Loucy (cell line): ENCODE measurements around the gene NKX1-1.

Source experiments
- EZH2phosphoT487 ChIP-seq: fragments of 200-600 bp; IDR thresholded peaks from 2 replicates; pipeline ENCODE4 v1.6.1; 2018; ENCODE audit warnings: antibody characterized with exemption, mild to moderate bottlenecking, moderate library complexity, borderline replicate concordance
- TF ChIP-seq, protein P1 (sequence below): fragments of 200-600 bp; sonication (generic); conservative IDR thresholded peaks from 2 replicates; pipeline ENCODE4 v1.5.1; 2014; ENCODE audit warnings: mild to moderate bottlenecking, antibody characterized with exemption, low read length

- TF ChIP-seq, protein P1, sequence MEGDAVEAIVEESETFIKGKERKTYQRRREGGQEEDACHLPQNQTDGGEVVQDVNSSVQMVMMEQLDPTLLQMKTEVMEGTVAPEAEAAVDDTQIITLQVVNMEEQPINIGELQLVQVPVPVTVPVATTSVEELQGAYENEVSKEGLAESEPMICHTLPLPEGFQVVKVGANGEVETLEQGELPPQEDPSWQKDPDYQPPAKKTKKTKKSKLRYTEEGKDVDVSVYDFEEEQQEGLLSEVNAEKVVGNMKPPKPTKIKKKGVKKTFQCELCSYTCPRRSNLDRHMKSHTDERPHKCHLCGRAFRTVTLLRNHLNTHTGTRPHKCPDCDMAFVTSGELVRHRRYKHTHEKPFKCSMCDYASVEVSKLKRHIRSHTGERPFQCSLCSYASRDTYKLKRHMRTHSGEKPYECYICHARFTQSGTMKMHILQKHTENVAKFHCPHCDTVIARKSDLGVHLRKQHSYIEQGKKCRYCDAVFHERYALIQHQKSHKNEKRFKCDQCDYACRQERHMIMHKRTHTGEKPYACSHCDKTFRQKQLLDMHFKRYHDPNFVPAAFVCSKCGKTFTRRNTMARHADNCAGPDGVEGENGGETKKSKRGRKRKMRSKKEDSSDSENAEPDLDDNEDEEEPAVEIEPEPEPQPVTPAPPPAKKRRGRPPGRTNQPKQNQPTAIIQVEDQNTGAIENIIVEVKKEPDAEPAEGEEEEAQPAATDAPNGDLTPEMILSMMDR, result no peak
- no peak for TF ChIP-seq EZH2phosphoT487
Measured at GRCh38 chr4:1400191-1400805, 5.9 kb downstream of the NKX1-1 start.
